GM12864 (cell line): ENCODE results near the gene HOXD3.
A peak's percentile ranks its signal among the peaks of the same experiment; 100 is the strongest.

Source experiments
- DNase-seq: peaks from one replicate; pipeline ENCODE4 v3.0.0-alpha.2; 2011; ENCODE audit warnings: low read depth
- H3K4me3 ChIP-seq: 2 replicates; pipeline ENCODE4 v1.5.1; 2011; ENCODE audit warnings: mild to moderate bottlenecking, low read depth, low read length, control low read depth
- TF ChIP-seq, protein P1 (sequence below): IDR thresholded peaks from 2 replicates; pipeline ENCODE4 v1.5.1; 2011; ENCODE audit warnings: low read depth, mild to moderate bottlenecking, moderate library complexity, low read length, control low read depth, inconsistent platforms; ENCODE audit errors: missing control alignments

HOXD3 gene

DNA sequence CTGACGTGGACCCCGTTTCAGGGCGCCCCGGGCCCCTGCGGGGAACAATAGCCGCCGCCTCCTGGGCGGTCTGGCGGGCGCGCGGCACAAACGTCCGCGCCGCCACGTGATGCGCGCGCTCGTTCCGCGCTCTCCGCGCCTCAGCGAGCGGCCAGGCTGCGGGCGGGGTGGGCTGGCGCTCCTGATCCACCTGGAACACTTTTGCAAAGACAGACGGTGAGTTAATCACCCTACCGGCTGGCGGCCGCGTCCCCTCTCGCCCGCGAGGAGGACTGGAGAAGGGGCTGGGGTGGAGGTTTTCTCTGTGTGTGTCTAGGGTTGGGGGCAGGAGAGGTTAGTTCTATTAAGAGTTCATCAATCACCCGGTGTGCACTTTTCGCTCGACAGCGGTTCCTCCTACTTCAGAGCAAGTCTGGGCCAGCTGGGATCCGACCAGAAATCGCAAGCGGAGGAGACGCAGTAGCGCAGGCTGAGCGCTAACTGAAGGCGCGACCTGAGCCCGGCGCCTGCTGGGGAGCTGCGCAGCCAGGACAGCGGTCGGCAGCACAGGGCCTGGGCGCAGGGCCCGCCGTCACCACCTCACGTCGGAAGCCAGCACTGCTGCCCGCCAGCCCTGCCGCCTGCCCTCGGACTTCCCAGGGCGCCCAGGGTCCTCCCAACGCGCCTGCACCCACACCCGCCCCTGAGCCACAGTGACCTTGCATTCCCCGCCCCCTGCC is 21.1 kb downstream of the HOXD3 start:
- TF ChIP-seq, protein P1, sequence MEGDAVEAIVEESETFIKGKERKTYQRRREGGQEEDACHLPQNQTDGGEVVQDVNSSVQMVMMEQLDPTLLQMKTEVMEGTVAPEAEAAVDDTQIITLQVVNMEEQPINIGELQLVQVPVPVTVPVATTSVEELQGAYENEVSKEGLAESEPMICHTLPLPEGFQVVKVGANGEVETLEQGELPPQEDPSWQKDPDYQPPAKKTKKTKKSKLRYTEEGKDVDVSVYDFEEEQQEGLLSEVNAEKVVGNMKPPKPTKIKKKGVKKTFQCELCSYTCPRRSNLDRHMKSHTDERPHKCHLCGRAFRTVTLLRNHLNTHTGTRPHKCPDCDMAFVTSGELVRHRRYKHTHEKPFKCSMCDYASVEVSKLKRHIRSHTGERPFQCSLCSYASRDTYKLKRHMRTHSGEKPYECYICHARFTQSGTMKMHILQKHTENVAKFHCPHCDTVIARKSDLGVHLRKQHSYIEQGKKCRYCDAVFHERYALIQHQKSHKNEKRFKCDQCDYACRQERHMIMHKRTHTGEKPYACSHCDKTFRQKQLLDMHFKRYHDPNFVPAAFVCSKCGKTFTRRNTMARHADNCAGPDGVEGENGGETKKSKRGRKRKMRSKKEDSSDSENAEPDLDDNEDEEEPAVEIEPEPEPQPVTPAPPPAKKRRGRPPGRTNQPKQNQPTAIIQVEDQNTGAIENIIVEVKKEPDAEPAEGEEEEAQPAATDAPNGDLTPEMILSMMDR = no peak
- H3K4me3 ChIP-seq = peak overlapping the region; percentile 37
- no peak for DNase-seq

DNA sequence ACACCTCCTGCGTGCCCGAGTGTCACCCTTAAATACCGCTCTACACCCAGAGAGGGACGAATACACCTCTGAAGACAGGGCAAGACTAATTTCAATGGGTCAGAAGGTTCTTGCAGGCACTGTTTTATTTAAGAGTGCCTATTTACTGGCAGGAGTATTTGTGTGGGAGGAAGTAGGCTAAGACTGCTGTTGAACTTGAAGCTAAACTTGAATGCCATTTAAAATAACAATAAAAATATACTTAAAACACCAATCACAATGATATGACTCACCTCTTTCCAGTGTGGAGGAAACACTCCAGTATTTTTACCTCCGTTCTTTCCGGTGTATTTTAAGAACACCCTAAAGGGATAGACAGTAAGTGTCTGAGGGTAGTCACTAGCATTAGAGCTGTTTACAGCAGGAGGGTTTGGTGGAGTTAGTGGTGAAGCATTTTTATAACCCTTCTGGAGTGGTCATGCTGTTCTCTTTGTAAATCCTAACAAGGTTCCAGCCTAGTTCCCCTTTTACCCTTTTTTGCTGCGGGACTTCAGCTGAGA is 21.7 kb downstream of the HOXD3 start:
- TF ChIP-seq, protein P1 = no peak
- H3K4me3 ChIP-seq = no peak overlapping the region
- no peak for DNase-seq

DNA sequence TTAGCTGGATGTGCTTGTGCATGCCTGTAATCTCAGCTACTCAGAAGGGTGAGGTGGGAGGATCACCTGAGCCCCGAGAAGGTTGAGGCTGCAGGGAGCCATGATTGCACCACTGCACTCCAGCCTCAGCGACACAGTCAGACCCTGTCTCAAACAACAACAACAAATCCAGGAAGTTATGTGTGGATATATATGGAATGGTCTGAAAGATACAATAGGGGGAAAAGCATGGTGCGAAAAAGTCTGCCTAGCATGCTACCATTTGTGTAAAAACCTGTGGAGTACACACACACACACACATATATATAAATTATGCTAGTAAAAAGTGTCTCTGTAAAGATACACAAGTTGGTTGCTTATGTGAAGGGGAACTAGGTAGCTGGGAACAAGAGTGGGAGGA is 24.4 kb downstream of the HOXD3 start:
- no peak for DNase-seq
- no peak overlapping the region for H3K4me3 ChIP-seq
- TF ChIP-seq, protein P1 = no peak

DNA sequence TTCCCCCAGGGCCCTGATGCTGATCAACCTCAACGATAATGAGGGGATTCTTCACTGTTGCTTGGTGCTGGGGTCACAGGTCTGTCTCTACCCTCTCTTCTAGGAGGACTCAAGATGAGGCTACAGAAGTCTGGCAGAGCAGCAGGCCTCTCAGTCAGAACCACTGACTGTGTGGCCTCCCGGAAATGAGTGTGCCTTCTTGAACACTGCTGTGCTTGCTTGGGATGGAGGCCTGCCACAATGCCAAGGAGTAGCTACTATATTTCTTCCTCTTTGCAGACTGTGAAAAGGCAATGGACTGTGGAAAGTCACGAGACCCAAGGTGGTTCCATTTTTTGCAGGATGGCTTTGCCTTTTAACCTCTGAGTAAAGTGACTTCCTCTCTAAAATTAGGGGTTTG is 25.6 kb downstream of the HOXD3 start:
- H3K4me3 ChIP-seq = no peak overlapping the region
- no peak for DNase-seq
- TF ChIP-seq, protein P1 = no peak

DNA sequence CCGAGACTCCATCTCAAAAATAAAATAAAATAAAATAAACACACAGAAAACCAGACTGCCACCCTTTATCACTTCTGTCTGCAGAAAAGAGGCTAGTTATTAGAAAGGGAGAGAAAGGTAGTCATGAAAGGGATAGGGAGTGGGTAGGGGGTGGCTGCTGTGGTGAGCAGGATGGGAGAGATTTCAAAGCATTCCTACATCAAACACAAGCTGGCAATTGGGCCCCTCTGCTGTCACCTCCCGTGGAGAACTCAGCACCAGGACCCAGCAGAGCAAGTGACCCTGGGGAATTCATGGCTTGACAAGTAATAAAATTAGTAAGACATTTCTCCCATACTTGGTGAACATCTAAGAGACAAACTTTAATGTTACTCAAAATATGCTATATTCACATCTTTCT is 27.6 kb downstream of the HOXD3 start:
- TF ChIP-seq, protein P1 = no peak
- DNase-seq = no peak
- no peak overlapping the region for H3K4me3 ChIP-seq

DNA sequence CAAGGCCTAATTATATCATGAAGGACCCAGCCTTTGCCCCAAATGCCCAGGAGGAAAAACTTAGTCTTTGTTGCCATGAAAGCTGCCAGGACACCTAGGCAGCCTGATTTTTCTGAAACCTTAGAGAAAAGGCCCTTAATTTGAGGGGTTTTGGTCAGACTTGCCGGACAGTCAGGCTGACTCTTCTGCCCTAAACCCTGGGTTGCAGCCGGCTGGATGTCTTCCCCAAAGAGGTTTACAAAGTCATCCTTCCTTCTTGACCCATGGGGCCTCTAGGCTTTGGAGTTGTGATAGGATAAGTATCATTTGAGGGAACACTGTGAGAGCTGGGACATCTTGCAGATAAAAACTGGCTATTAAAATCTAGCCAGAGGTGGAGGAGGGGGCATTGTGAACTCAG is 28.9 kb downstream of the HOXD3 start:
- H3K4me3 ChIP-seq = no peak overlapping the region
- TF ChIP-seq, protein P1 = no peak
- DNase-seq = no peak
